Measurements from ENCODE around the gene GAST. TPM values are rescaled to one million over a fixed set of nuclear protein-coding genes. Genes with fewer than 3 reads are reported as not detected.
"Not testable (repeated sequence)": the region's sequence is repeated elsewhere in the genome, so short reads cannot be mapped to it uniquely, and the experiment has no call there.

GAST gene
- total RNA-seq, 2 donors from 2014 or later = not detected

GRCh38 chr17:41689497-41690299 lies 22.4 kb upstream of the GAST start:
- peak overlapping the region; percentile 99 for H3K4me3 Mint-ChIP-seq
- H3K36me3 Mint-ChIP-seq = peaks cover 35% of the 10 kb centered on the region
- no peak for ATAC-seq
- H3K27me3 Mint-ChIP-seq = no peaks in the 10 kb centered on the region
- peak overlapping the region; percentile 98 to 100 for H3K27ac Mint-ChIP-seq
- peaks cover 34 to 37% of the 10 kb centered on the region in 2 donors for H3K4me1 Mint-ChIP-seq (ENCODE audit: low read depth in 2 of 2)
- no peak for DNase-seq (ENCODE audit: low spot score)
- H3K9me3 Mint-ChIP-seq = no peaks in the 10 kb centered on the region

- peaks cover 35% of the 10 kb centered on the region for H3K36me3 Mint-ChIP-seq
Observed at GRCh38 chr17:41690497-41690896, 21.6 kb upstream of the GAST start.

GRCh38 chr17:41691031-41691777 lies 20.9 kb upstream of the GAST start:
- peaks cover 43 to 48% of the 10 kb centered on the region in 2 donors for H3K4me1 Mint-ChIP-seq (ENCODE audit: low read depth in 2 of 2)
- peak overlapping the region; percentile 99 for H3K4me3 Mint-ChIP-seq
- no peaks in the 10 kb centered on the region for H3K27me3 Mint-ChIP-seq
- H3K27ac Mint-ChIP-seq = peak overlapping the region; percentile 98 to 100
- H3K9me3 Mint-ChIP-seq = no peaks in the 10 kb centered on the region
- ATAC-seq = no peak
- no peak for DNase-seq (ENCODE audit: low spot score)
- peaks cover 35% of the 10 kb centered on the region for H3K36me3 Mint-ChIP-seq

More at GRCh38 chr17:41690497-41690896, 21.6 kb upstream of the GAST start:
- peak overlapping the region; percentile 99 for H3K4me3 Mint-ChIP-seq
- peak overlapping the region; percentile 98 to 100 for H3K27ac Mint-ChIP-seq
- no peak for ATAC-seq
- peaks cover 37 to 41% of the 10 kb centered on the region in 2 donors for H3K4me1 Mint-ChIP-seq (ENCODE audit: low read depth in 2 of 2)
- H3K27me3 Mint-ChIP-seq = no peaks in the 10 kb centered on the region
- no peaks in the 10 kb centered on the region for H3K9me3 Mint-ChIP-seq
- DNase-seq (ENCODE audit: low spot score) = no peak

- no peak overlapping the region for H3K4me3 Mint-ChIP-seq
Observed at GRCh38 chr17:41692722-41693521, 19.2 kb upstream of the GAST start.

GRCh38 chr17:41695134-41695661 lies 16.9 kb upstream of the GAST start:
- H3K9me3 Mint-ChIP-seq = no peaks in the 10 kb centered on the region
- no peak overlapping the region for H3K4me3 Mint-ChIP-seq
- peaks cover 34 to 38% of the 10 kb centered on the region in 2 donors for H3K4me1 Mint-ChIP-seq (ENCODE audit: low read depth in 2 of 2)
- H3K36me3 Mint-ChIP-seq = peaks cover 27% of the 10 kb centered on the region
- H3K27ac Mint-ChIP-seq = peak overlapping the region in 1 of 2 donors; percentile 51
- H3K27me3 Mint-ChIP-seq = no peaks in the 10 kb centered on the region
- DNase-seq (ENCODE audit: low spot score) = no peak
- ATAC-seq = peak in 1 of 2 donors; percentile 1

More at GRCh38 chr17:41692722-41693521, 19.2 kb upstream of the GAST start:
- H3K27me3 Mint-ChIP-seq = no peaks in the 10 kb centered on the region
- ATAC-seq (no peak), DNase-seq (ENCODE audit: low spot score) (no peak)
- H3K9me3 Mint-ChIP-seq = no peaks in the 10 kb centered on the region
- peaks cover 46 to 48% of the 10 kb centered on the region in 2 donors for H3K4me1 Mint-ChIP-seq (ENCODE audit: low read depth in 2 of 2)
- H3K36me3 Mint-ChIP-seq = peaks cover 35% of the 10 kb centered on the region
- H3K27ac Mint-ChIP-seq = peak overlapping the region; percentile 86 to 100

- Mint-ChIP-seq H3K4me3 (no peak overlapping the region), H3K9me3 (no peaks in the 10 kb centered on the region), H3K27me3 (no peaks in the 10 kb centered on the region), H3K27ac (peak overlapping the region in 1 of 2 donors; percentile 51), H3K36me3 (peaks cover 19% of the 10 kb centered on the region), H3K4me1 (ENCODE audit: low read depth in 2 of 2) (peaks cover 27 to 31% of the 10 kb centered on the region in 2 donors)
- DNase-seq (ENCODE audit: low spot score) = peak; percentile 83
- peak; percentile 41 to 54 for ATAC-seq
Observed at GRCh38 chr17:41695954-41696757, 16.0 kb upstream of the GAST start.

- H3K9me3 Mint-ChIP-seq = no peaks in the 10 kb centered on the region
- H3K27ac Mint-ChIP-seq = peak overlapping the region in 1 of 2 donors; percentile 48
- H3K27me3 Mint-ChIP-seq = peaks cover 0 to 6% of the 10 kb centered on the region in 2 donors
- peaks cover 18 to 23% of the 10 kb centered on the region in 2 donors for H3K4me1 Mint-ChIP-seq (ENCODE audit: low read depth in 2 of 2)
- DNase-seq (ENCODE audit: low spot score) = no peak
- H3K36me3 Mint-ChIP-seq = peaks cover 10% of the 10 kb centered on the region
- H3K4me3 Mint-ChIP-seq = no peak overlapping the region
- peak in 1 of 2 donors; percentile 30 for ATAC-seq
Observed at GRCh38 chr17:41697122-41697962, 14.8 kb upstream of the GAST start.

GRCh38 chr17:41700843-41701242 lies 11.3 kb upstream of the GAST start:
- H3K27ac Mint-ChIP-seq, H3K4me3 Mint-ChIP-seq: not testable (repeated sequence)

GRCh38 chr17:41702712-41703111 lies 9.4 kb upstream of the GAST start:
- Mint-ChIP-seq H3K27me3 (peaks cover 7% of the 10 kb centered on the region in 2 donors), H3K36me3 (no peaks in the 10 kb centered on the region), H3K27ac (no peak overlapping the region), H3K9me3 (no peaks in the 10 kb centered on the region), H3K4me3 (no peak overlapping the region), H3K4me1 (ENCODE audit: low read depth in 2 of 2) (no peaks in the 10 kb centered on the region)
- ATAC-seq = no peak
- no peak for DNase-seq (ENCODE audit: low spot score)

More at GRCh38 chr17:41700843-41701242, 11.3 kb upstream of the GAST start:
- not testable (repeated sequence) for ATAC-seq; H3K36me3 Mint-ChIP-seq; H3K4me1 Mint-ChIP-seq (ENCODE audit: low read depth in 2 of 2); H3K27me3 Mint-ChIP-seq; DNase-seq (ENCODE audit: low spot score); H3K9me3 Mint-ChIP-seq

GRCh38 chr17:41705271-41705991 lies 6.7 kb upstream of the GAST start:
- H3K27ac Mint-ChIP-seq = no peak overlapping the region
- no peaks in the 10 kb centered on the region for H3K9me3 Mint-ChIP-seq
- no peaks in the 10 kb centered on the region for H3K4me1 Mint-ChIP-seq (ENCODE audit: low read depth in 2 of 2)

GRCh38 chr17:41707803-41708669 lies 4.1 kb upstream of the GAST start:
- DNase-seq (ENCODE audit: low spot score) (no peak), ATAC-seq (no peak)
- Mint-ChIP-seq H3K4me3 (no peak overlapping the region), H3K27ac (no peak overlapping the region), H3K27me3 (peaks cover 0 to 19% of the 10 kb centered on the region in 2 donors), H3K9me3 (no peaks in the 10 kb centered on the region), H3K4me1 (ENCODE audit: low read depth in 2 of 2) (peaks cover 0 to 4% of the 10 kb centered on the region in 2 donors), H3K36me3 (no peaks in the 10 kb centered on the region)

More at GRCh38 chr17:41705271-41705991, 6.7 kb upstream of the GAST start:
- Mint-ChIP-seq H3K36me3 (no peaks in the 10 kb centered on the region), H3K27me3 (peaks cover 7 to 10% of the 10 kb centered on the region in 2 donors), H3K4me3 (no peak overlapping the region)
- no peak for DNase-seq (ENCODE audit: low spot score)
- ATAC-seq = peak in 1 of 2 donors; percentile 20
